LNCaP clone FGC (cell line): ENCODE measurements around the gene PRKAR1B.

Source experiments
- DNase-seq: peaks from one replicate; pipeline ENCODE4 v3.0.0-alpha.2; 2011; ENCODE audit warnings: low read depth
- H3K4me3 ChIP-seq: 2 replicates; pipeline ENCODE4 v1.5.1; 2011; ENCODE audit warnings: mild to moderate bottlenecking, low read depth, low read length, control low read depth
- CTCF ChIP-seq: IDR thresholded peaks from 2 replicates; pipeline ENCODE4 v1.5.1; 2012; ENCODE audit warnings: mild to moderate bottlenecking; ENCODE audit not compliant: control insufficient read depth, insufficient read depth; ENCODE audit errors: extremely low read depth

Gene PRKAR1B

GRCh38 chr7:596071-596818 is 130.8 kb downstream of the PRKAR1B start:
- no peak overlapping the region for H3K4me3 ChIP-seq
- DNase-seq: no peak
- TF ChIP-seq CTCF: no peak

- DNase-seq: no peak
- no peak overlapping the region for H3K4me3 ChIP-seq
- TF ChIP-seq CTCF: no peak
These were observed 131.5 kb downstream of the PRKAR1B start for GRCh38 chr7:595621-596010.

- TF ChIP-seq CTCF: no peak
- no peak for DNase-seq
These were observed 132.0 kb downstream of the PRKAR1B start for GRCh38 chr7:594920-595620.

GRCh38 chr7:594212-594913 is 132.7 kb downstream of the PRKAR1B start:
- no peak for DNase-seq
- TF ChIP-seq CTCF: no peak
- H3K4me3 ChIP-seq: no peak overlapping the region

More at GRCh38 chr7:594920-595620, 132.0 kb downstream of the PRKAR1B start:
- H3K4me3 ChIP-seq: no peak overlapping the region

- no peak overlapping the region for H3K4me3 ChIP-seq
- no peak for DNase-seq
- TF ChIP-seq CTCF: no peak
These were observed 133.6 kb downstream of the PRKAR1B start for GRCh38 chr7:593324-594115.

GRCh38 chr7:591856-592628 is 135.0 kb downstream of the PRKAR1B start:
- no peak for TF ChIP-seq CTCF
- no peak overlapping the region for H3K4me3 ChIP-seq
- no peak for DNase-seq
